ENCODE results near the gene HTR4.

HTR4 gene

DNA sequence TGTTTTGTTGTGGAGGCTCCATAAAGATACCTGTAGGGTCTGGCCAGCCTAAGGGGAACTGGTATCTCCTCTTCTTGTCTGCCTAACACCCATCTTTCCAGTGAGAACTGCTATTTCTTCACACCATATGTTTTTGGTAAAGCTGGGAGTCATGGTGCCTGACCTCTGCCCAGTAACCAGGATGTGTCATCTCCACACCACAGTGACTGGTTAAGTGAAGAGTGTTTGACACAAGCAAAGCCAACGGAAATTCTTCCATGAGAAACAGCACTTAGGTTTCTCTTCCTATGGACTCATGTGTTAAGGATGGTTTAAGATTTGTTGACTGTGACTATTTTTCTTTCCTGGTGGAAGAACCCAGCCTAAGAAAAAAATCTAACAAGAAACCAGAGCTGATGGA is 111.5 kb downstream of the HTR4 start:
- no peak overlapping the region for H3K4me3 ChIP-seq (replicated peaks; ENCODE audit: low read depth, low read length)
- no peaks in the 10 kb centered on the region; the same call in 1 of the 2 replicates for H3K27me3 ChIP-seq (replicated peaks; ENCODE audit: control insufficient read depth, insufficient read depth, low read length)
- no peaks in the 10 kb centered on the region for H3K36me3 ChIP-seq (ENCODE audit: control insufficient read depth, insufficient read depth, low read length)
- DNase-seq (ENCODE audit: extremely low read depth, insufficient read length) = no peak
- TF ChIP-seq, protein P1, sequence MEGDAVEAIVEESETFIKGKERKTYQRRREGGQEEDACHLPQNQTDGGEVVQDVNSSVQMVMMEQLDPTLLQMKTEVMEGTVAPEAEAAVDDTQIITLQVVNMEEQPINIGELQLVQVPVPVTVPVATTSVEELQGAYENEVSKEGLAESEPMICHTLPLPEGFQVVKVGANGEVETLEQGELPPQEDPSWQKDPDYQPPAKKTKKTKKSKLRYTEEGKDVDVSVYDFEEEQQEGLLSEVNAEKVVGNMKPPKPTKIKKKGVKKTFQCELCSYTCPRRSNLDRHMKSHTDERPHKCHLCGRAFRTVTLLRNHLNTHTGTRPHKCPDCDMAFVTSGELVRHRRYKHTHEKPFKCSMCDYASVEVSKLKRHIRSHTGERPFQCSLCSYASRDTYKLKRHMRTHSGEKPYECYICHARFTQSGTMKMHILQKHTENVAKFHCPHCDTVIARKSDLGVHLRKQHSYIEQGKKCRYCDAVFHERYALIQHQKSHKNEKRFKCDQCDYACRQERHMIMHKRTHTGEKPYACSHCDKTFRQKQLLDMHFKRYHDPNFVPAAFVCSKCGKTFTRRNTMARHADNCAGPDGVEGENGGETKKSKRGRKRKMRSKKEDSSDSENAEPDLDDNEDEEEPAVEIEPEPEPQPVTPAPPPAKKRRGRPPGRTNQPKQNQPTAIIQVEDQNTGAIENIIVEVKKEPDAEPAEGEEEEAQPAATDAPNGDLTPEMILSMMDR (IDR thresholded peaks at IDR 0.05; ENCODE audit: insufficient read depth, low read length, poor library complexity, severe bottlenecking) = no peak

GRCh38 chr5:148541054-148541835 is 113.1 kb downstream of the HTR4 start:
- TF ChIP-seq, protein P1 (IDR thresholded peaks at IDR 0.05; ENCODE audit: insufficient read depth, low read length, poor library complexity, severe bottlenecking) = no peak
- DNase-seq (ENCODE audit: extremely low read depth, insufficient read length) = no peak

GRCh38 chr5:148540647-148541046 is 113.7 kb downstream of the HTR4 start:
- Histone ChIP-seq H3K36me3 (ENCODE audit: control insufficient read depth, insufficient read depth, low read length) (no peaks in the 10 kb centered on the region), H3K4me3 (replicated peaks; ENCODE audit: low read depth, low read length) (no peak overlapping the region), H3K27me3 (replicated peaks; ENCODE audit: control insufficient read depth, insufficient read depth, low read length) (no peaks in the 10 kb centered on the region; the same call in 1 of the 2 replicates)
- DNase-seq (ENCODE audit: extremely low read depth, insufficient read length) = no peak
- TF ChIP-seq, protein P1 (IDR thresholded peaks at IDR 0.05; ENCODE audit: insufficient read depth, low read length, poor library complexity, severe bottlenecking) = no peak

More at GRCh38 chr5:148541054-148541835, 113.1 kb downstream of the HTR4 start:
- Histone ChIP-seq H3K27me3 (replicated peaks; ENCODE audit: control insufficient read depth, insufficient read depth, low read length) (no peaks in the 10 kb centered on the region; the same call in 1 of the 2 replicates), H3K36me3 (ENCODE audit: control insufficient read depth, insufficient read depth, low read length) (no peaks in the 10 kb centered on the region), H3K4me3 (replicated peaks; ENCODE audit: low read depth, low read length) (no peak overlapping the region)

DNA sequence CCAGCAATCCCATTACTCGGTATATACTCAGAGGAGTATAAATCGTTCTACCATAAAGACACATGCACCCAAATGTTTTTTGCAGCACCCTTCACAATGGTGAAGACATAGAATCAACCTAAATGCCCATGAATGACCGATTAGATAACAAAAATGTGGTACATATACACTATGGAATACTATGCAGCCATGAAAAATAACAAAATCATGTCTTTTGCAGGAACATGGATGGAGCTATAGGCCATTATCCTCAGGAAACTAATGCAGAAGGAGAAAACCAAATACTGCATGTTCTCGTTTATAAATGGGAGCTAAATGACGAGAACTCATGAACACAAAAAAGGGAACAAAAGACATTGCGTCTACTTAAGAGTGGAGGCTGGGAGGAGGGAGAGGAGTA is 114.5 kb downstream of the HTR4 start:
- no peak for DNase-seq (ENCODE audit: extremely low read depth, insufficient read length)
- Histone ChIP-seq H3K27me3 (replicated peaks; ENCODE audit: control insufficient read depth, insufficient read depth, low read length) (no peaks in the 10 kb centered on the region; the same call in 1 of the 2 replicates), H3K36me3 (ENCODE audit: control insufficient read depth, insufficient read depth, low read length) (no peaks in the 10 kb centered on the region), H3K4me3 (replicated peaks; ENCODE audit: low read depth, low read length) (no peak overlapping the region)
- TF ChIP-seq, protein P1 (IDR thresholded peaks at IDR 0.05; ENCODE audit: insufficient read depth, low read length, poor library complexity, severe bottlenecking) = no peak

DNA sequence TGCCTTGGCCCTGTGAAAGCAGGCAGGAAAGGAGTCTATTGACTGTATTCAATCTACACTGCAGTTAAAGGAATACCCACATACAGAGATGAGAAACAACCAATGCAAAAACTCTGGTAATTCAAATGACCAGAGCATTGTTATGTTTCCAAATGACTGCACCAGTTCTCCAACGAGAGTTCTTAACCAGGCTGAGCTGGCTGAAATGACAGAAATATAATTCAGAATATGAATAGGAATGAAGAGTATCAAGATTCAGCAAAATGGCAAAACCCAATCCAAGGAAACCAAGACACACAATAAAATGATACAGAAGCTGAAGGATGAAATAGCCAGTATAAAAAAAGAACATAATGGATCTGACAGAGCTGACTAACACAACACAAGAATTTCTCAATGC is 119.1 kb downstream of the HTR4 start:
- no peak for DNase-seq (ENCODE audit: extremely low read depth, insufficient read length)
- Histone ChIP-seq H3K36me3 (ENCODE audit: control insufficient read depth, insufficient read depth, low read length) (no peaks in the 10 kb centered on the region), H3K27me3 (replicated peaks; ENCODE audit: control insufficient read depth, insufficient read depth, low read length) (no peaks in the 10 kb centered on the region), H3K4me3 (replicated peaks; ENCODE audit: low read depth, low read length) (no peak overlapping the region)
- TF ChIP-seq, protein P1 (IDR thresholded peaks at IDR 0.05; ENCODE audit: insufficient read depth, low read length, poor library complexity, severe bottlenecking) = no peak

All from GM06990 (cell line).